Suppressor macrophage treated with lipopolysaccharide for 1 hour (primary cell): ENCODE measurements around the gene NPBWR2.

Experiments used
- DNase-seq, 3 donors: peaks; one replicate each; pipeline ENCODE4 v3.0.0-alpha.2; 2020 to 2022

NPBWR2 gene

GRCh38 chr20:64083804-64084684 lies 23.3 kb downstream of the NPBWR2 start, which contains the start of gene LKAAEAR1:
LKAAEAR1 (minus strand) TSS chr20:64084398; CDS start chr20:64084219, 179 bp downstream.
- peak in 1 of 3 donors; percentile 34 for DNase-seq

- peak; percentile 74 to 91 (median 82) for DNase-seq
Observed at GRCh38 chr20:64083378-64083803, 24.0 kb downstream of the NPBWR2 start.

- DNase-seq = peak; percentile 44 to 60 (median 60)
Observed at GRCh38 chr20:64082820-64083377, 24.5 kb downstream of the NPBWR2 start.

GRCh38 chr20:64082126-64082731 lies 25.1 kb downstream of the NPBWR2 start:
- peak; percentile 41 to 61 (median 58) for DNase-seq

GRCh38 chr20:64081624-64081964 lies 25.8 kb downstream of the NPBWR2 start:
- DNase-seq = no peak

GRCh38 chr20:64080813-64081623 lies 26.3 kb downstream of the NPBWR2 start:
- DNase-seq = no peak

GRCh38 chr20:64080013-64080812 lies 27.2 kb downstream of the NPBWR2 start, which contains the start of gene OPRL1:
OPRL1 (plus strand) TSS chr20:64080082; CDS start chr20:64092721, 12,639 bp downstream.
- peak; percentile 44 to 57 (median 45) for DNase-seq

GRCh38 chr20:64079273-64080012 lies 27.9 kb downstream of the NPBWR2 start, which contains the start of gene RGS19:
RGS19 (minus strand) TSS chr20:64079518; CDS start chr20:64076886, 2,632 bp downstream.
- DNase-seq = peak; percentile 89 to 96 (median 95)

GRCh38 chr20:64078934-64079272 lies 28.5 kb downstream of the NPBWR2 start:
- no peak for DNase-seq

GRCh38 chr20:64077876-64078551 lies 29.4 kb downstream of the NPBWR2 start:
- peak in 1 of 3 donors; percentile 47 for DNase-seq

- no peak for DNase-seq
Observed at GRCh38 chr20:64077541-64077875, 29.9 kb downstream of the NPBWR2 start.

- DNase-seq = peak; percentile 38 to 71 (median 55)
Observed at GRCh38 chr20:64077094-64077493, 30.3 kb downstream of the NPBWR2 start.

GRCh38 chr20:64076061-64076997 lies 31.0 kb downstream of the NPBWR2 start:
- no peak for DNase-seq

GRCh38 chr20:64075556-64075955 lies 31.8 kb downstream of the NPBWR2 start:
- DNase-seq = no peak

- no peak for DNase-seq
Observed at GRCh38 chr20:64074963-64075362, 32.4 kb downstream of the NPBWR2 start.

- no peak for DNase-seq
Observed at GRCh38 chr20:64074184-64074789, 33.1 kb downstream of the NPBWR2 start.

- DNase-seq = no peak
Observed at GRCh38 chr20:64073476-64074183, 33.7 kb downstream of the NPBWR2 start.

- no peak for DNase-seq
Observed at GRCh38 chr20:64072498-64073063, 34.8 kb downstream of the NPBWR2 start.
